ENCODE data around the gene TMIE. TPM values are rescaled to one million over a fixed set of nuclear protein-coding genes. Genes with fewer than 3 reads are reported as not detected.

The TMIE gene
- total and polyA plus RNA-seq, 9 of the 15 experiments (the other 6 are each of a cell fraction or from before 2014, with no cell fraction given), result not detected

GRCh38 chr3:46675426-46675825 is 25.8 kb upstream of the TMIE start (continued):
- TF ChIP-seq ZZZ3 (IDR thresholded peaks at IDR 0.05) (no peak), ZNF589 (CRISPR knock-in tag; IDR thresholded peaks at IDR 0.05; ENCODE audit: low read depth) (no peak), ZNF175 (CRISPR knock-in tag; IDR thresholded peaks at IDR 0.05; ENCODE audit: low read depth) (no peak)

GRCh38 chr3:46675843-46676567 is 25.2 kb upstream of the TMIE start:
- WGBS (ENCODE audit: insufficient coverage, low coverage, missing lambda C conversion rate), result under 1% methylated on average over 9 of the region's 9 CpGs
- peaks cover 26% of the 10 kb centered on the region for H4K20me1 ChIP-seq (replicated peaks; ENCODE audit: control insufficient read depth, insufficient read depth, low read length)
- H3K4me2 ChIP-seq (ENCODE audit: insufficient read depth, low read length), result no peak overlapping the region
- FAIRE-seq (no peak), DNase-seq (ENCODE audit: extremely low read depth in 1 of 4, low spot score in 3 of 4) (no peak), ATAC-seq (no peak)
- no peak overlapping the region for H2AFZ ChIP-seq (ENCODE audit: low read depth, low read length)
- no peaks in the 10 kb centered on the region for H3K9me1 ChIP-seq (ENCODE audit: control insufficient read depth, insufficient read depth, low read length)
- H3K4me1 ChIP-seq (replicated peaks in 1 of 2; ENCODE audit: control insufficient read depth in 2 of 2, insufficient read depth in 2 of 2, low read length in 2 of 2), result peaks cover 0 to 6% of the 10 kb centered on the region in 2 experiments; a peak in 2 of 5 replicates
- H3K9me3 ChIP-seq (replicated peaks; ENCODE audit: control insufficient read depth, insufficient read depth, low read depth, low read length), result no peaks in the 10 kb centered on the region
- no peaks in the 10 kb centered on the region for H3K36me3 ChIP-seq (ENCODE audit: control insufficient read depth, insufficient read depth, low read length)
- ChIA-PET POLR2A (interaction anchor here (0.6 to 1.1 kb wide), 3 partner anchors 8 to 1232 kb away, joined by 3 to 5 read pairs (median 4); no protein-coding TSS in a partner anchor), CTCF (ENCODE audit: low intra/inter-chr PET ratio) (no interaction called here)
- intact Hi-C loops (cut with micrococcal nuclease), result no loop called here
- H3K9ac ChIP-seq (ENCODE audit: insufficient read depth in 1 of 2, low read depth in 2 of 2, low read length in 2 of 2), result no peak overlapping the region
- H3K27ac ChIP-seq (ENCODE audit: extremely low read depth, low read depth, low read length), result no peak overlapping the region
- H3K4me3 ChIP-seq, result no peak overlapping the region
- H3K79me2 ChIP-seq (ENCODE audit: control insufficient read depth, insufficient read depth, low read length), result no peaks in the 10 kb centered on the region
- BruUV-seq (replicated peaks), result no TSS peak
- peaks cover 34 to 90% of the 10 kb centered on the region in 2 experiments; a peak in 4 of 5 replicates for H3K27me3 ChIP-seq (ENCODE audit: control insufficient read depth in 2 of 2, insufficient read depth in 2 of 2, low read length in 2 of 2)
- in situ Hi-C loops (cut with MboI), result no loop called here
- TF ChIP-seq CC2D1A (IDR thresholded peaks at IDR 0.05), result no peak
- TF ChIP-seq REST (IDR thresholded peaks at IDR 0.05; ENCODE audit: borderline replicate concordance), result no peak
- no peak for TF ChIP-seq REST (CRISPR knock-in tag; IDR thresholded peaks at IDR 0.05; ENCODE audit: low read depth)
- no peak for TF ChIP-seq POLR2H (tag; IDR thresholded peaks at IDR 0.05; ENCODE audit: low read depth)
- TF ChIP-seq ZNF408 (CRISPR knock-in tag; IDR thresholded peaks at IDR 0.05; ENCODE audit: low read depth), result no peak
- TF ChIP-seq SREBF1 (IDR thresholded peaks at IDR 0.05; ENCODE audit: borderline replicate concordance, low read depth, low read length), result no peak
- no peak for TF ChIP-seq ZNF699 (CRISPR knock-in tag; IDR thresholded peaks at IDR 0.05; ENCODE audit: insufficient replicate concordance)

All from K562 (cell line).